Islet of Langerhans (tissue), 1 donor: ENCODE measurements around the gene EBPL.
A peak's percentile ranks its signal among the peaks of the same experiment; 100 is the strongest.

ENCODE experiments used
- FAIRE-seq: peaks from one replicate; lab custom pipeline; 2011; peaks lifted over from hg19 to GRCh38; lab: Jason Lieb, UNC

Gene EBPL

GRCh38 chr13:49676581-49677298 lies 14.5 kb downstream of the EBPL start:
- FAIRE-seq: no peak

DNA sequence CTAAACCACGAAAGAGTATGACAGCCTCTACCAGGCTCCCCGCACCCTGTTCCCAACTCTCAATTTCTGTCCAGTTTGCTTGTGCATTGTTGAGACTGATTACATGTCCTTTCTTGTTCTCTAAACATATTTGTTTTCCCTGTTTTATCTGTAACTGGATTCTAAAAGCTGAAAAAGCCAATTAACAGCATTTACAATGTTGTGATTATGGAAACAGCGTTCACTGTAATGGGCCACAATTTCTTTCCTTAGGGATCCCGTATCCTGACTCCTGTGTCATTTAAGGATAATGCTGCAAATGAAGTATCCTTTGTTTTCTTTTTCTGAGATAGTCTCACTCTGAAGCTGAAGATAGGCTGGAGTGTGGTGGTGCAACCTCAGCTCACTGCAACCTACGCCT lies 20.5 kb downstream of the EBPL start:
- FAIRE-seq: no peak

GRCh38 chr13:49669735-49670309 lies 21.5 kb downstream of the EBPL start:
- peak; percentile 36 for FAIRE-seq

DNA sequence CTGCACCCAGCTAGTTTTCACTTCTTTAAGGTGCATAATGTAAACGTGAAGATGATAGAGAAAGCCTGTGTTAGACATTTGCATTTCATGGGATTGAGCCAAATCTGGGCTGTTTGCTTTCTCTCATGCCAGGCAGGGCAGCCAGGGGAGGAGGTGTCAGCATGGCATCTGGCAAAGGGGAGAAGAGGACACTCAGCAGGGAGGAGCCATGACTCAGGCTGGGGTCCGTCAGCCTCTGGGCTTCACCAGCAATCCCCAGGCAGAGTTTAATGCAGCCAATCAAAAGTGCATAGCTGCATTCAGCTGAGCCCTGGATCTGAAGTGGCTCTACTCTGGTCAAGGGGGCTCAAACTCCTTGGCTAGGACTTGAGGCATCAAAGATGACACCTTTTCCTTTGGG lies 23.5 kb downstream of the EBPL start:
- no peak for FAIRE-seq

- no peak for FAIRE-seq
These were observed 26.7 kb downstream of the EBPL start for GRCh38 chr13:49664606-49665005.

DNA sequence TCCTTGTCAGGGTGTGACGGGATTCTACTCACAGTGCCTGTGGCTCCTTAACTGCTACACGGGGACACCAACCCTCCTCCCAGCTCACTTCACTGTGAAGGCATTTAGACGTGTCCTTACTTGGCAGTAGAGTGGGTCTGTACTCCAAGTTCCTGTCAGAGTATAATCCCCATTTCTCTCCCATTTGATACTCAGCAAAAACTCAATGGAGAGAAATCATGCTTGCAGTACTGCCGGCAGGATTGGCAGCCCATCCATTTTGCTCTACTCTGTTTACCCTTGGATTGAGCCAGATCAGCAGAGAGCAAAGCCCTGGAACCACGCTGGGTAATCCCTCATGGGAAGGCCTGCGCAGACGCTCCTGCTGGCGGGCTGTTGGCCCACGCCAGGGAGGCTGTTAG lies 34.0 kb downstream of the EBPL start:
- FAIRE-seq: no peak

- FAIRE-seq: no peak
These were observed 35.4 kb downstream of the EBPL start for GRCh38 chr13:49655906-49656305.

DNA sequence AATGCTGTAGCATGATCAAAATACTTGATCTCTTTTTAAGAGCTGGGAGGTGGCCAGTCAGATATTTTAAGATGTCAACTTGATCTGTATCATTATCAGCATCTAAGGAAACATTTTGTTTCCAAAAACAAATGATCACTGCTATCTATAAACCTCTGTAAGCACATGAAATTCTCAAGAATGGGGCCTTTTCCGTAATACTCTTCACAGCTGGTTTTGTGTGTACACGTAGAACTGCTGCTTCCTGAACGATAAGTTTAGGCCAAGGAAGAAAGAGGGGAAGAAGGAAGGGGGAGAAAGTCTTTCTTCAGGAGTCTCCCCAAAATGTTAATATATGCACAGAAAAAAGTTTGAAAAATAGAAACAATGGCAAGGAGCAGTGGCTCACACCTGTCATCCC lies 37.3 kb downstream of the EBPL start:
- no peak for FAIRE-seq

DNA sequence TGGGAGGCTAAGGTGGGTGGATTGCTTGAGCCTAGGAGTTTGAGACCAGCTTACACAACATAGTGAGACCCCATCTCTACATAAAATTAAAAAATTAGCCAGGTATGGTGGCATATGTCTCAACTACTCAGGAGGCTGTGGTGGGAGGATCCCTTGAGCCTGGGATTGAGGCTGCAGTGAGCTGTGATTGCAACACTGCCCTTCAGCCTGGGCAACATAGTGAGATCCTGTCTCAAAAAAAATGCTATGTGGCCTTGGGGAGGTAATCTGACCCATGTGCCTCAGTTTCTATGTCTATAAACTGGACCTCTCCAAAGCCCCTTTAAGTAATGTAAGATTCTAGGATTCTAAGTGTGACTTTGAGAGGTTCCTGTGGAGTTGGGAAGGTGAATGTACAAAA lies 37.8 kb downstream of the EBPL start:
- no peak for FAIRE-seq

DNA sequence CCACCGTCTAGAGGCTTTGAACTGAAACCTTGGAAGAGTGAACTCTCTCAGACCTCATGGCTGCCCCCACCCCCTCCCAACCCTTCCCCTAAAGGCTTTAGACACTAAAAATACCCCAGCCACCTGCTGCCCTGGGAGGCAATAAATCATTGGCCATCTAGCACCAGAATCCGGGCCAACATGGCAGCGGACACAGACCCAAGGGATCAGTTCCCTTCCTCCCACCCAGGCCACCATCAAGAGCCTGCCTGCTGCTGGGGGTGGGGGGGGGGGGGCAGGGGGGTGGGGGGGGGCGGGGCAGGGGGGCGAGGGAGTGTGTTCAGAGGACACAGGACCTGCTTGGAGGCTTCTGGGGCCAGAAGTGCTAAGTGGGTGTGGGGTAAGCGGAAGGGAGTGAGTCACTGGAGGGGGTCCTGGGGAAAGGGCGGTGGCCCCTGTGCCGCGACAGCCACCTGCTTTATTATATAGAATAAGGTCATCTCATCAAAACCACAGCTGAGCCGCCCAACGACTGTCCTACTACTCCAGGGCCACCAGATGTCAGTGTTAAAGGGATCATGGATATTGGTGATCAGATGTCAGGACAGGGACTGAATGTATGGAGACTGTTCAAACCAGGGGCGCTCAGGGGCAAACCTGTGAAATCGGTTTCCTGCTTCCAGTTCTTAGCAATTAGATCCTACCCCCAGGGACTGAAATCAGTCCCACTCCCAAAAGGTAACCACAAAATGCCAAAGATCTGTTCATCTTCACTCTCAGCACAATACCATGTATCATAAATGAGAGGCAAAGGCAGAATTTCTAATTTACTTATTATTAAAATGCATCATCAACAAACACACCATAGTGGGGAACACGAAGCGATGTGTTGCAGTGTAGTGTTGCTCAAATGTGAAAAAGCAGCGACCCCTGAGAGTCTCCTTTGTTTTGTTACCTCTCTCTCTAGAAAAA lies 38.7 kb downstream of the EBPL start:
- FAIRE-seq: no peak

DNA sequence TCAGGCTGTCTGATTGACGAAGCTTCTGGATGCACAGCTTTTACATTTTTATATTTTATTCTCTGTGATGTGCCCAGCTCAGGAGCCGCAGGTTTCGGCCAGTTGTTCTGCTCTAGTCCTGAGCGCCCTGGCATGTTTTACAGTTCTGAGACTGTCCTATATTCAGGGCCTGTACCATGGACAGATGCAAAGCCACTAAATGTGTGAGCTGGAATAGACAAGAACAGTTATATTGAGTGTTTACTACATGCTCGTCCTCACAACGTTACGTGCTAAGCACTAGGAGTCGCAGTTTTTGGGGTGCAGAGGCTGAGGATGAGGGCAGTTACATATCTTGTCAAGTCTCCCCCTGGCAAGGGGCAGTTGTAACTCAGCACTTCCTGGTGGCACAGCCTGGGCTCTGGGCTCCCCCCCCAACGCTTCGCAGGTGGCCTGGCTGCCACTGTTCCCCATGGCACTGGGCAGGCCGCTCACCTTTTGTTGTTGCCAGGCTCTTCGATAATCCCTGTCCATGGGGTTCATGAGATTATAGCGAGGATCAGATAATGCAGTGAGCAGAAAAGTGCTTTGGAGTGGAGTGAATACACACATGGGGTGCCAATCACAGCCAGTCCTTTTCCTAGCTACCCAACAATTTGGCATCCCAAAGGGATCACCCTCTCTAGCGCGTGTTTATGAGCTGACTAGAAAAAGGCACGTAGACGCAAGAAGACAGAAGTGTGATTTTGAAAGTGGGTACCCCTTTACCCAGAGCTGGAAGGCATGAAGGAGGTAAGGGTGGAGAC lies 39.5 kb downstream of the EBPL start:
- no peak for FAIRE-seq

GRCh38 chr13:49649963-49650312 lies 41.3 kb downstream of the EBPL start:
- FAIRE-seq: no peak

DNA sequence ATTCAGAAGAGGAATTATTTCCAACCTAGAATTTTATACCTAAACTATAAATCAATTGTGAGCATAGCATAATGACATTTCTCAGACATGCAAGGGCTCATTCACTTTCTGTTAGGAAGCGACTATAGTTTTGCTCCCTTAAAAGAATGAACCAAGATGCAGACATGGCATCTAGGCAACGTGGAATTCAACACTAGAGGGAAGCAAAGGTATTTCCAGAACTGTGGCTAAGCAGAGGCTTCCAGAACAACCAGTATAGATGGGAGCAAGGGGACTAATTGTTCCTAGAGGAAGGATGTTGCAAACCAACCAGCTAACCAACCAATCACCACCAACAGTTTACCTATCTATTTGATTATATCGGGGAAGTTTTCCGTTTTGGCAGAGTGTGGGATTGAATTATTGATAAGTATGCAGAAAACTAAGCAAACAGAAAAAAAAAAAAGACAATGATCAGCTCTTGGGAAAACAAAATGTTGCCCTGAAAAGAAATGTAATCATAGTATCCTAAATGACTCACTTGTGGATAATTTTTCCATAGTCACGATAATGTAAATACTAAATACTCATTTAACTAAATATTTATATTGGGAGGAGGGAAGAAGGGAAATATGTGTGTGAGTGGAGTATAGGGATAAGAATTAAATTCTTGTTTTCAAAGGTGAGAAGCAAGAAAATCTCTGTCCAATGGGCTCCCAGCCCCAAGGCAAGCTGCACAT lies 41.9 kb downstream of the EBPL start:
- no peak for FAIRE-seq

DNA sequence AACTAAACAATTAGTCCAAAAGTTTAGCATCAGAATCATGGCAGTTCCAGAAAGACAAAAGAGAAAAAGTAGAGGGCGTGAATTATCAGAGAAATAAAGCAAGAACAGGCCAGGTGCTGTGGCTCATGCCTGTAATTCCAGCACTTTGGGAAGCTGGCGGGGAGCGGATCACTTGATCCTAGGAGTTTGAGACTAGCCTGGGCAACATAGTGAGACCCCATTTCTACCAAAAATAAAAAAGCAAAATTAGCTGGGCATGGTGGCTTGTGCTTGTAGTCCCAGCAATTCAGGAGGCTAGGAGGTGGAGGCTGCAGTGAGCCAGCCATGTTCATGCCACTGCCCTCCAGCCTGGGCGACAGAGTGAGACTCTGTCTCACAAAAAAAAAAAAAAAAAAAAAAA lies 44.6 kb downstream of the EBPL start:
- no peak for FAIRE-seq

GRCh38 chr13:49645451-49645850 lies 45.8 kb downstream of the EBPL start:
- no peak for FAIRE-seq

- no peak for FAIRE-seq
These were observed 48.1 kb downstream of the EBPL start for GRCh38 chr13:49643035-49643646.

GRCh38 chr13:49641801-49642291 lies 49.4 kb downstream of the EBPL start:
- FAIRE-seq: no peak

- FAIRE-seq: no peak
These were observed 52.6 kb downstream of the EBPL start for GRCh38 chr13:49638744-49639072.

DNA sequence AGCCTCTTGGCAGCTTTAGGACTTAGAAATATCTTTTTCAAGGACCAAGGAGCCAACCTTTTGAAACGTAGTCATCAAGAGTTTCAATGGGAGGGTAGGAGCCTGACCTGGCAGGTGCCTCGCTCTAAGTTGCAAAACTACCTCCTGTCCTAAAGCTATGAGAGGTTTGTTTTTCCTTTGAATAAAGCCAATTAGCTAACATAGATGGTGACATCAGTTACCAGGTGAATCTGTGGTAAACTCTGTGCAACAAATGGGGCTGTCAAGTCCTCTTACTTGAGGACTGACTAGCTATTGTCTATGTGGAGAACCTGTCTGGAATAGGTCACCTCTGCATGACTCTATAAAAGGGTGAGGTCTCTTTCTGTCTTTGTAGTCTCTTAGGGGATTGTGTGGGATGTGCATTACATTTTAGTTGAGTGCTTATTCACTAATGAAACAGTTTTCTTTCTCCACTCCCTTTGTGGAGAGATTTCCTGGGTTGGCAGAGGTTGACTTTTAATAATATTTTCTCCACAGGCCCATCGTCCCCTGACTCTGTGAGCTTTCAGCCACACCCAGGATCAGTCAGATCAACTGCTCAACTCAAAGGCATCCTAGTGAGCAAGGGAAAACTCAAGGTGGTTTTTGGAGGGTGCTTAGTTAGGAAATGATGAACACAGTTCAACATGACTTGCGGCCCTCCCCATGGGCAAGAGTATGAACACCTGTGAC lies 53.1 kb downstream of the EBPL start:
- no peak for FAIRE-seq

GRCh38 chr13:49636705-49637104 lies 54.6 kb downstream of the EBPL start:
- no peak for FAIRE-seq
